OCI-LY7 (cell line): Measurements from ENCODE around the gene RALGAPA2. TPM values are rescaled to one million over a fixed set of nuclear protein-coding genes. Genes with fewer than 3 reads are reported as not detected.

ENCODE experiments used
- BruUV-seq: library from RNA; stranded (reverse); fragments of 400-500 nt; replicated peaks from 2 replicates; lab custom pipeline; 2021; lab: Mats Ljungman, UMichigan
- CTCF ChIA-PET: fragments of 300-600 bp; sonication (Branson Sonifier 250); formaldehyde crosslinking; loops from one replicate; lab custom pipeline; 2022; ENCODE audit warnings: antibody characterized with exemption; ENCODE audit not compliant: unreplicated experiment; lab: Charles Lee
- POLR2A ChIA-PET: fragments of 300-600 bp; sonication (Branson Sonifier 250); formaldehyde crosslinking; loops from one replicate; lab custom pipeline; 2022; ENCODE audit warnings: antibody characterized with exemption; lab: Charles Lee
- DNase-seq: peaks from one replicate; pipeline ENCODE4 v3.0.0-alpha.2; 2015; ENCODE audit warnings: low spot score
- H2AFZ ChIP-seq: fragments of 200-600 bp; sonication (generic), shearing (Covaris generic); 2 replicates; pipeline ENCODE4 v1.6.1; 2014; ENCODE audit warnings: mild to moderate bottlenecking, antibody characterized with exemption, low read length, moderate library complexity
- H3K27ac ChIP-seq: fragments of 200-600 bp; sonication (generic); 2 replicates; pipeline ENCODE4 v1.5.1; 2014; ENCODE audit warnings: mixed run types, low read depth, mild to moderate bottlenecking, moderate library complexity, low read length, inconsistent platforms; ENCODE audit not compliant: poor library complexity, severe bottlenecking
- H3K36me3 ChIP-seq: fragments of 200-600 bp; sonication (generic); 2 replicates; pipeline ENCODE4 v1.6.1; 2014; ENCODE audit warnings: mild to moderate bottlenecking, antibody characterized with exemption, low read length, moderate library complexity, mixed read lengths; ENCODE audit not compliant: insufficient read depth
- H3K4me1 ChIP-seq: fragments of 200-600 bp; sonication (generic); 2 replicates; pipeline ENCODE4 v1.5.1; 2014; ENCODE audit warnings: mild to moderate bottlenecking, low read length; ENCODE audit not compliant: insufficient read depth, poor library complexity, severe bottlenecking
- H3K4me2 ChIP-seq: fragments of 200-600 bp; sonication (generic); 2 replicates; pipeline ENCODE4 v1.6.1; 2014; ENCODE audit warnings: mild to moderate bottlenecking, low read length
- H3K4me3 ChIP-seq: fragments of 200-600 bp; sonication (generic); 2 replicates; pipeline ENCODE4 v1.5.1; 2014; ENCODE audit warnings: mild to moderate bottlenecking, low read depth, low read length; ENCODE audit not compliant: poor library complexity, severe bottlenecking
- H3K79me2 ChIP-seq: fragments of 200-600 bp; sonication (generic); 2 replicates; pipeline ENCODE4 v1.6.1; 2016; ENCODE audit warnings: low read depth, mild to moderate bottlenecking, low read length, moderate library complexity, mixed read lengths; ENCODE audit not compliant: insufficient read depth
- H3K9me2 ChIP-seq: fragments of 200-600 bp; sonication (generic); 2 replicates; pipeline ENCODE4 v1.6.1; 2016; ENCODE audit warnings: mild to moderate bottlenecking, low read length, mixed read lengths; ENCODE audit not compliant: insufficient read depth
- H3K9me3 ChIP-seq: fragments of 200-600 bp; sonication (generic); 2 replicates; pipeline ENCODE4 v1.6.1; 2014; ENCODE audit warnings: mild to moderate bottlenecking, mixed run types, low read length, mixed read lengths
- H4K20me1 ChIP-seq: fragments of 200-600 bp; sonication (generic); 2 replicates; pipeline ENCODE4 v1.6.1; 2014; ENCODE audit warnings: mild to moderate bottlenecking, antibody characterized with exemption, low read length, moderate library complexity, mixed read lengths; ENCODE audit not compliant: insufficient read depth
- CTCF ChIP-seq: fragments of 200-600 bp; sonication (generic); conservative IDR thresholded peaks from 2 replicates; pipeline ENCODE4 v1.5.1; 2014; ENCODE audit warnings: mild to moderate bottlenecking, antibody characterized with exemption, low read length, moderate library complexity, mixed read lengths
- EZH2phosphoT487 ChIP-seq: fragments of 200-600 bp; sonication (generic); IDR thresholded peaks from 2 replicates; pipeline ENCODE4 v1.6.1; 2018; ENCODE audit warnings: low read depth, borderline replicate concordance, mild to moderate bottlenecking, mixed run types, antibody characterized with exemption, low read length, moderate library complexity, mixed read lengths
- intact Hi-C: fragments of 100-400 bp; cut with micrococcal nuclease; formaldehyde crosslinking; loops from one replicate; pipeline ENCODE4 v1.10.0; 2022; ENCODE audit not compliant: unreplicated experiment
- total RNA-seq, 2 experiments: library from RNA; depleted of rRNA in 1 of 2; stranded (reverse); fragments of >200 nt in 1 of 2; shearing (Covaris generic) in 1 of 2; gene quantifications; 2 replicates each; pipeline ENCODE4 v1.2.3, GENCODE V29; 2014 to 2022

The RALGAPA2 gene
- total RNA-seq, 2 experiments from 2014 or later = 9.1 to 17.8 TPM

- Histone ChIP-seq H3K9me3 (no peaks in the 10 kb centered on the region), H2AFZ (no peak overlapping the region), H3K4me1 (peaks cover 4% of the 10 kb centered on the region), H3K27ac (no peak overlapping the region), H3K9me2 (no peaks in the 10 kb centered on the region), H3K79me2 (no peaks in the 10 kb centered on the region), H3K4me3 (no peak overlapping the region), H3K36me3 (no peaks in the 10 kb centered on the region), H3K4me2 (no peak overlapping the region), H4K20me1 (no peaks in the 10 kb centered on the region)
- TF ChIP-seq CTCF (no peak), EZH2phosphoT487 (no peak)
- POLR2A ChIA-PET = interaction anchor here (0.8 kb wide), 1 partner anchor 13 kb away, joined by 3 read pairs; no protein-coding TSS in a partner anchor
- BruUV-seq = no TSS peak
- intact Hi-C loops = no loop called here
- CTCF ChIA-PET = no interaction called here
- no peak for DNase-seq
These were observed 257.4 kb downstream of the RALGAPA2 start for GRCh38 chr20:20454850-20455627.

- Histone ChIP-seq H3K9me3 (no peaks in the 10 kb centered on the region), H4K20me1 (no peaks in the 10 kb centered on the region), H3K79me2 (no peaks in the 10 kb centered on the region), H3K9me2 (no peaks in the 10 kb centered on the region), H2AFZ (no peak overlapping the region), H3K36me3 (no peaks in the 10 kb centered on the region), H3K4me1 (peaks cover 4% of the 10 kb centered on the region), H3K4me2 (no peak overlapping the region), H3K27ac (no peak overlapping the region), H3K4me3 (no peak overlapping the region)
- TF ChIP-seq EZH2phosphoT487 (no peak), CTCF (no peak)
- CTCF ChIA-PET = no interaction called here
- POLR2A ChIA-PET = interaction anchor here (0.5 kb wide), 1 partner anchor 9 kb away, joined by 3 read pairs; no protein-coding TSS in a partner anchor
- intact Hi-C loops = no loop called here
- no peak for DNase-seq
- no TSS peak for BruUV-seq
These were observed 258.1 kb downstream of the RALGAPA2 start for GRCh38 chr20:20454367-20454766.

GRCh38 chr20:20452254-20452676 lies 260.2 kb downstream of the RALGAPA2 start:
- no peak overlapping the region for H2AFZ ChIP-seq
- ChIA-PET POLR2A (interaction anchor here (1.1 kb wide), 1 partner anchor 9 kb away, joined by 4 read pairs; no protein-coding TSS in a partner anchor), CTCF (no interaction called here)
- no peaks in the 10 kb centered on the region for H3K9me2 ChIP-seq
- peaks cover 4% of the 10 kb centered on the region for H3K4me1 ChIP-seq
- no peak for TF ChIP-seq EZH2phosphoT487
- no peak for TF ChIP-seq CTCF
- intact Hi-C loops = no loop called here
- H3K9me3 ChIP-seq = no peaks in the 10 kb centered on the region
- no peaks in the 10 kb centered on the region for H4K20me1 ChIP-seq
- H3K36me3 ChIP-seq = no peaks in the 10 kb centered on the region
- no peak overlapping the region for H3K4me3 ChIP-seq
- no TSS peak for BruUV-seq
- no peak for DNase-seq
- H3K27ac ChIP-seq = no peak overlapping the region
- no peaks in the 10 kb centered on the region for H3K79me2 ChIP-seq
- H3K4me2 ChIP-seq = no peak overlapping the region
